ENCODE results near the gene MGME1. TPM values are rescaled to one million over a fixed set of nuclear protein-coding genes. Genes with fewer than 3 reads are reported as not detected.

The MGME1 gene
- 10 to 100 TPM in 3 of 5 donors, 1 to 10 TPM in 2; 7.3 to 15.0 (median 12.8) TPM for total RNA-seq
- 19.1 TPM for total RNA-seq (2013)
- total RNA-seq = 5.1 to 28.6 (median 12.2) reads per million in 29 experiments

- H3K27me3 ChIP-seq (replicated peaks in 1 of 2; ENCODE audit: control insufficient read depth in 2 of 2, extremely low read depth in 1 of 2, insufficient read depth in 2 of 2, low read length in 1 of 2) = no peaks in the 10 kb centered on the region
- Mint-ChIP-seq H3K27ac (peak within 1 kb of the TSS; percentile 95 to 98), H3K4me3 (peak within 1 kb of the TSS; percentile 91 to 96 (median 95)), H3K36me3 (peaks cover 5% of the 10 kb centered on the region), H3K9me3 (no peaks in the 10 kb centered on the region), H3K27me3 (no peaks in the 10 kb centered on the region), H3K4me1 (peaks cover 77 to 84% (median 78%) of the 10 kb centered on the region in 3 donors)
- H3K36me3 ChIP-seq (ENCODE audit: control insufficient read depth in 2 of 2, extremely low read depth in 1 of 2, insufficient read depth in 1 of 2, low read length in 1 of 2) = no peaks in the 10 kb centered on the region
- DNase-seq (peak; percentile 97 to 99 (median 98)), ATAC-seq (replicated peaks in 1 of 4) (peak; percentile 88 to 95 (median 89))
- no peaks in the 10 kb centered on the region for H3K9me3 ChIP-seq
- peak within 1 kb of the TSS; percentile 88 to 98 for H3K4me3 ChIP-seq (ENCODE audit: control insufficient read depth in 1 of 2, extremely low read depth in 1 of 2, low read length in 1 of 2)
- H3K27ac ChIP-seq (ENCODE audit: low read length) = peak within 1 kb of the TSS; percentile 98
- under 1% methylated on average over 93 of the region's 96 CpGs for WGBS (ENCODE audit: insufficient coverage)
- ChIA-PET CTCF (interaction anchor here in 1 of 2 donors (0.6 to 2.1 kb wide), 4 partner anchors 10 to 539 kb away, joined by 3 to 7 read pairs (median 4); partner anchors contain the start of gene SEC23B), POLR2A (no interaction called here)
- H3K4me1 ChIP-seq (ENCODE audit: control insufficient read depth in 1 of 2, extremely low read depth in 1 of 2, insufficient read depth in 2 of 2, low read length in 2 of 2) = peaks cover 47 to 64% of the 10 kb centered on the region in 2 experiments
These were observed at the start of gene MGME1, which contains the start of gene SNX5 for GRCh38 chr20:17968366-17969277. MGME1 (plus strand) TSS chr20:17969018; CDS start chr20:17969860, 842 bp downstream. SNX5 (minus strand) TSS chr20:17968794; CDS start chr20:17968425, 369 bp downstream.

- ChIA-PET POLR2A (no interaction called here), CTCF (interaction anchor here in 1 of 2 donors (0.6 kb wide), 1 partner anchor 20 kb away, joined by 3 read pairs; no protein-coding TSS in a partner anchor)
- Histone ChIP-seq H3K27me3 (replicated peaks in 1 of 2; ENCODE audit: control insufficient read depth in 2 of 2, extremely low read depth in 1 of 2, insufficient read depth in 2 of 2, low read length in 1 of 2) (peaks cover 0 to 10% of the 10 kb centered on the region in 2 experiments), H3K27ac (ENCODE audit: low read length) (no peak overlapping the region), H3K4me3 (ENCODE audit: control insufficient read depth in 1 of 2, extremely low read depth in 1 of 2, low read length in 1 of 2) (no peak overlapping the region), H3K36me3 (ENCODE audit: control insufficient read depth in 2 of 2, extremely low read depth in 1 of 2, insufficient read depth in 1 of 2, low read length in 1 of 2) (no peaks in the 10 kb centered on the region), H3K4me1 (ENCODE audit: control insufficient read depth in 1 of 2, extremely low read depth in 1 of 2, insufficient read depth in 2 of 2, low read length in 2 of 2) (no peaks in the 10 kb centered on the region), H3K9me3 (no peaks in the 10 kb centered on the region)
- no peak for DNase-seq
- Mint-ChIP-seq H3K9me3 (no peaks in the 10 kb centered on the region), H3K27ac (no peak overlapping the region), H3K27me3 (peaks cover 3 to 7% of the 10 kb centered on the region in 2 donors), H3K4me3 (no peak overlapping the region), H3K36me3 (no peaks in the 10 kb centered on the region), H3K4me1 (no peaks in the 10 kb centered on the region)
- 93% methylated on average over 5 of the region's 8 CpGs for WGBS (ENCODE audit: insufficient coverage)
- ATAC-seq (replicated peaks in 1 of 4) = no peak
These were observed 49.7 kb upstream of the MGME1 start for GRCh38 chr20:17919149-17919548.

GRCh38 chr20:17921774-17922173 is 47.0 kb upstream of the MGME1 start:
- Mint-ChIP-seq H3K27ac (no peak overlapping the region), H3K27me3 (peaks cover 3% of the 10 kb centered on the region in 2 donors), H3K4me1 (no peaks in the 10 kb centered on the region), H3K4me3 (no peak overlapping the region), H3K9me3 (no peaks in the 10 kb centered on the region), H3K36me3 (no peaks in the 10 kb centered on the region)
- CTCF ChIA-PET = no interaction called here
- no peaks in the 10 kb centered on the region for H3K4me1 ChIP-seq (ENCODE audit: control insufficient read depth in 1 of 2, extremely low read depth in 1 of 2, insufficient read depth in 2 of 2, low read length in 2 of 2)
- H3K9me3 ChIP-seq = no peaks in the 10 kb centered on the region
- H3K27ac ChIP-seq (ENCODE audit: low read length) = no peak overlapping the region
- ATAC-seq (replicated peaks in 1 of 4) = no peak
- POLR2A ChIA-PET = no interaction called here
- DNase-seq = no peak
- H3K27me3 ChIP-seq (replicated peaks in 1 of 2; ENCODE audit: control insufficient read depth in 2 of 2, extremely low read depth in 1 of 2, insufficient read depth in 2 of 2, low read length in 1 of 2) = peaks cover 0 to 3% of the 10 kb centered on the region in 2 experiments
- 44% methylated on average over 1 of the region's 1 CpG for WGBS (ENCODE audit: insufficient coverage)
- H3K36me3 ChIP-seq (ENCODE audit: control insufficient read depth in 2 of 2, extremely low read depth in 1 of 2, insufficient read depth in 1 of 2, low read length in 1 of 2) = no peaks in the 10 kb centered on the region
- no peak overlapping the region for H3K4me3 ChIP-seq (ENCODE audit: control insufficient read depth in 1 of 2, extremely low read depth in 1 of 2, low read length in 1 of 2)

- CTCF ChIA-PET = no interaction called here
- 91% methylated on average over 6 of the region's 11 CpGs for WGBS (ENCODE audit: insufficient coverage)
These were observed 43.5 kb upstream of the MGME1 start for GRCh38 chr20:17925141-17925939.

GRCh38 chr20:17925940-17926300 is 42.9 kb upstream of the MGME1 start:
- no peaks in the 10 kb centered on the region for H3K4me1 Mint-ChIP-seq
- no peak for ATAC-seq (replicated peaks in 1 of 4)
- no peak for DNase-seq
- H3K36me3 Mint-ChIP-seq = no peaks in the 10 kb centered on the region
- Histone ChIP-seq H3K4me3 (ENCODE audit: control insufficient read depth in 1 of 2, extremely low read depth in 1 of 2, low read length in 1 of 2) (no peak overlapping the region), H3K27ac (ENCODE audit: low read length) (no peak overlapping the region), H3K36me3 (ENCODE audit: control insufficient read depth in 2 of 2, extremely low read depth in 1 of 2, insufficient read depth in 1 of 2, low read length in 1 of 2) (no peaks in the 10 kb centered on the region), H3K27me3 (replicated peaks in 1 of 2; ENCODE audit: control insufficient read depth in 2 of 2, extremely low read depth in 1 of 2, insufficient read depth in 2 of 2, low read length in 1 of 2) (peaks cover 0 to 16% of the 10 kb centered on the region in 2 experiments), H3K9me3 (no peaks in the 10 kb centered on the region), H3K4me1 (ENCODE audit: control insufficient read depth in 1 of 2, extremely low read depth in 1 of 2, insufficient read depth in 2 of 2, low read length in 2 of 2) (no peaks in the 10 kb centered on the region)
- WGBS (ENCODE audit: insufficient coverage) = no CpG with 5 or more reads among the region's 1 CpG
- peaks cover 3 to 5% of the 10 kb centered on the region in 2 donors for H3K27me3 Mint-ChIP-seq
- H3K9me3 Mint-ChIP-seq = no peaks in the 10 kb centered on the region
- POLR2A ChIA-PET = no interaction called here
- no peak overlapping the region for H3K4me3 Mint-ChIP-seq
- no peak overlapping the region for H3K27ac Mint-ChIP-seq
- CTCF ChIA-PET = no interaction called here

More at GRCh38 chr20:17925141-17925939, 43.5 kb upstream of the MGME1 start:
- H3K27ac Mint-ChIP-seq = no peak overlapping the region
- H3K27me3 Mint-ChIP-seq = peaks cover 3 to 5% of the 10 kb centered on the region in 2 donors
- H3K4me3 Mint-ChIP-seq = no peak overlapping the region
- H3K4me1 Mint-ChIP-seq = no peaks in the 10 kb centered on the region
- H3K27ac ChIP-seq (ENCODE audit: low read length) = no peak overlapping the region
- POLR2A ChIA-PET = no interaction called here
- DNase-seq = no peak
- no peaks in the 10 kb centered on the region for H3K9me3 ChIP-seq
- no peaks in the 10 kb centered on the region for H3K4me1 ChIP-seq (ENCODE audit: control insufficient read depth in 1 of 2, extremely low read depth in 1 of 2, insufficient read depth in 2 of 2, low read length in 2 of 2)
- ATAC-seq (replicated peaks in 1 of 4) = no peak
- no peaks in the 10 kb centered on the region for H3K36me3 Mint-ChIP-seq
- no peaks in the 10 kb centered on the region for H3K36me3 ChIP-seq (ENCODE audit: control insufficient read depth in 2 of 2, extremely low read depth in 1 of 2, insufficient read depth in 1 of 2, low read length in 1 of 2)
- peaks cover 0 to 16% of the 10 kb centered on the region in 2 experiments for H3K27me3 ChIP-seq (replicated peaks in 1 of 2; ENCODE audit: control insufficient read depth in 2 of 2, extremely low read depth in 1 of 2, insufficient read depth in 2 of 2, low read length in 1 of 2)
- H3K4me3 ChIP-seq (ENCODE audit: control insufficient read depth in 1 of 2, extremely low read depth in 1 of 2, low read length in 1 of 2) = no peak overlapping the region
- H3K9me3 Mint-ChIP-seq = no peaks in the 10 kb centered on the region

GRCh38 chr20:17928211-17928611 is 40.6 kb upstream of the MGME1 start:
- CTCF ChIA-PET = no interaction called here
- no peak overlapping the region for H3K27ac Mint-ChIP-seq
- 89% methylated on average over 7 of the region's 7 CpGs for WGBS (ENCODE audit: insufficient coverage)

More at GRCh38 chr20:17928211-17928611, 40.6 kb upstream of the MGME1 start:
- no peaks in the 10 kb centered on the region for H3K9me3 Mint-ChIP-seq
- ATAC-seq (replicated peaks in 1 of 4) (no peak), DNase-seq (no peak)
- Histone ChIP-seq H3K9me3 (no peaks in the 10 kb centered on the region), H3K27ac (ENCODE audit: low read length) (no peak overlapping the region), H3K4me3 (ENCODE audit: control insufficient read depth in 1 of 2, extremely low read depth in 1 of 2, low read length in 1 of 2) (no peak overlapping the region), H3K4me1 (ENCODE audit: control insufficient read depth in 1 of 2, extremely low read depth in 1 of 2, insufficient read depth in 2 of 2, low read length in 2 of 2) (no peaks in the 10 kb centered on the region), H3K36me3 (ENCODE audit: control insufficient read depth in 2 of 2, extremely low read depth in 1 of 2, insufficient read depth in 1 of 2, low read length in 1 of 2) (no peaks in the 10 kb centered on the region), H3K27me3 (replicated peaks in 1 of 2; ENCODE audit: control insufficient read depth in 2 of 2, extremely low read depth in 1 of 2, insufficient read depth in 2 of 2, low read length in 1 of 2) (peaks cover 0 to 21% of the 10 kb centered on the region in 2 experiments)
- no peaks in the 10 kb centered on the region for H3K4me1 Mint-ChIP-seq
- no peak overlapping the region for H3K4me3 Mint-ChIP-seq
- POLR2A ChIA-PET = no interaction called here
- H3K27me3 Mint-ChIP-seq = peaks cover 6 to 9% of the 10 kb centered on the region in 2 donors
- no peaks in the 10 kb centered on the region for H3K36me3 Mint-ChIP-seq
